NCI-H2081 (cell line): ENCODE measurements around the gene PWWP2B.

ENCODE experiments used
- DNase-seq, 2 experiments: peaks; one replicate each; lab custom pipeline; 2025; lab: John Stamatoyannopoulos, UW

PWWP2B gene

DNA sequence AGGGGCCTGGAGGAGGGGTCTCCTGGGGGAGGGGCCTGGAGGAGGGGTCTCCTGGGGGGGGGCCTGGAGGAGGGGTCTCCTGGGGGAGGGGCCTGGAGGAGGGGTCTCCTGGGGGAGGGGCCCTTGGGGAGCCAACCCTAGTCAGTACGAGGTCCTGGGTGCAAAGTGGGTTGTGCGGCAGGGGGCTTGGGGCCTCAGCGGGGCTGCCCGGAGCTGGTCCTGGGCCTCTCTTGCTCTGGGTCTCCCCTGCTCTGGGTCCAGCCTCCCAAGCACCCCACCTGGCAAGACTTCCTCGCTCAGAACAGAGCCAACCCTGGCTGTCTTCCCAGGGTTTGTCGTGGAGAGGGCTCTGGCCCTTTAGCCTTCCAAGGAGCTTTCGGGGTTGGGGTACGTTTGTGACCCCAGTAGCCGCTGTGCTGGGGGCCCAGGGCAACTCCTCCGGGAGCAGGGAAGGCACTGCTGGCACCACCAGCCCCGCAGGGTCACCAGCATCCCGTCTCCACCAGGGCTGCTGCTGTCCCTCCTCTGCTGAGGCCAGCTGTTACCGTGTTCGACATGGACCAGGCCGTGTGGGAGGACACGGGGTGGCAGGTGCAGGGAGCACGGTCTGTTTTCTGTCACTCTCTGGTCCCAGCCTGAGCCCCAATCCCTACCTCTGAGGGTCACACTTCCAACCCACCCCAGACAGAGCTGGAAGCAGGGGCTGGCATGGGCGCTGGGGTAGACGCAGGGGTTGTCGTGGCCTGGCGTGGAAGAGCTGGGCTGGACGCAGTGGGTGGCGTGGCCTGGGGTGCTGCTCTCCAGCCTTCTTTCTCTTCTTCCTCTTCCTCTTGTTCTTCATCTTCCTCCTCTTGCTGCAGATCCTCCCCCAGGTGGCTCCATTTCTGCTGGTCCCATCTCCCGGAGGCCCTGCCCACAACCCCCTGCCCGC, 22.8 kb downstream of the PWWP2B start:
- DNase-seq, result no peak

DNA sequence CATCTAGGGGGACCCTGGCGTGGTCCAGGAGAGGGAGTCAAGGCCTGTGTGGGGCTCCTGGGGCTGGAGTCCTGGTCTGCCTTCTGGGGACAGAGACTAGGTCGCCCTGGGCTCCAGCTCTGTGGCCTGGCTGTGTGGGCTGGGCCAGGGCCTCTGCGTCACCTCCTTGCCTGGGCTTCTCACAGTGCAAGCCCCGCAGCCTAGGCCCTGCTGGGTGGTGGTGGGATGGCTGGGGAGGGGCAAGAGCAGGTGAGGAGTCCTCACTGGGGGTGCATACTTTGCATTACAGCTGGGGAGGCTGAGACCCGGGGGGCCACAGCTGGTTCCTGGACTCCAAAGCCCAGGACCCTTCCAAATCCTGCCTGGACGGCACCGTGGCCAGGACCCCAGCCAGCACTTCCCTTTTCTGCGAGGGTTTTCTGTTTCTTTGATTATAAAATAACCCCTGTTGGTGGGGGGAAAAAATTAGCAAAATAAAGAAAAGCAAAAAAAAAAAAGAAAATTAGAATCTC, 23.5 kb downstream of the PWWP2B start:
- no peak for DNase-seq

DNA sequence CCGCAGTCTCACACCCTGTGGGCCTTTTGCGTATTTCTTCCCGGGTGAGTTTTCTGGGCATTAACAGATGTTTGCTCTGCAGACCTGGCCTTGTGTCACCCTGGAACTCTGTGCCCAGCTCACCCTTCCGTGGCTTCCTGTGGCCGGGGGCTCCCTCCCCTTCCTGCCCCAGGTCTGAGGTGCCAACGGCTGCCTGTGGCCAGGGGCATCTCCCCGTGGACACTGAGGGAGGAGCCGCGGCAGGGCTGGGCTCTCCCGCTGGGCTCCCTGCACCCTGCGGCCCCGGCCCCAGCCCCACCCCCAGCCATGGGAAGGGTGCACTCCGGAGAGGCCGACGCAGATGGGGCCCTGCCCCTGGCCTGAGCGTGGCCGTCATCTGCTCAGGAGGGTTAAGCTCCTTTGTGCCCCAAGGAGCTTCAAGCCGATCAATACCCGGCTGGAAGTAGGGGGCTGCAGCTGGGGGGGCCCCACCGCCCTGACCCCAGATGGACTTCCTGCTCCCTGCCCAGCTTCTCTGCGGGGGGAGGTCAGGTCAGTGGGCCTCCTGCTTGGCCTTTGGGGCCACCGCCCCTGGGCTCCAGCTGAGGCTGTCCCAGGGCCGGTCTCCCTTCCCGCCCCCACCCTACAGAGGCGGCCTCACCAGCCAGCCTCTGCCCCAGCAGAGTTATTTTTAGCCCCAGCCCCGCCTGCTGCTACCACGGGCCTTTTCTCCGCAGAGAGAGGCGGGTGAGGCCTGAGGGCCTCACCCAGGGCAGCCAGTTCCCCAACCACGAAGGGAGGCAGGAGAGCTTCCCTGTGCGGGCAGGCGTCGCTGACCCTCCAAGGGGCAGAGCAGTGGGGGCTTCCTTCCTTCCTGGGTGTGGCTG, 24.2 kb downstream of the PWWP2B start:
- no peak for DNase-seq

DNA sequence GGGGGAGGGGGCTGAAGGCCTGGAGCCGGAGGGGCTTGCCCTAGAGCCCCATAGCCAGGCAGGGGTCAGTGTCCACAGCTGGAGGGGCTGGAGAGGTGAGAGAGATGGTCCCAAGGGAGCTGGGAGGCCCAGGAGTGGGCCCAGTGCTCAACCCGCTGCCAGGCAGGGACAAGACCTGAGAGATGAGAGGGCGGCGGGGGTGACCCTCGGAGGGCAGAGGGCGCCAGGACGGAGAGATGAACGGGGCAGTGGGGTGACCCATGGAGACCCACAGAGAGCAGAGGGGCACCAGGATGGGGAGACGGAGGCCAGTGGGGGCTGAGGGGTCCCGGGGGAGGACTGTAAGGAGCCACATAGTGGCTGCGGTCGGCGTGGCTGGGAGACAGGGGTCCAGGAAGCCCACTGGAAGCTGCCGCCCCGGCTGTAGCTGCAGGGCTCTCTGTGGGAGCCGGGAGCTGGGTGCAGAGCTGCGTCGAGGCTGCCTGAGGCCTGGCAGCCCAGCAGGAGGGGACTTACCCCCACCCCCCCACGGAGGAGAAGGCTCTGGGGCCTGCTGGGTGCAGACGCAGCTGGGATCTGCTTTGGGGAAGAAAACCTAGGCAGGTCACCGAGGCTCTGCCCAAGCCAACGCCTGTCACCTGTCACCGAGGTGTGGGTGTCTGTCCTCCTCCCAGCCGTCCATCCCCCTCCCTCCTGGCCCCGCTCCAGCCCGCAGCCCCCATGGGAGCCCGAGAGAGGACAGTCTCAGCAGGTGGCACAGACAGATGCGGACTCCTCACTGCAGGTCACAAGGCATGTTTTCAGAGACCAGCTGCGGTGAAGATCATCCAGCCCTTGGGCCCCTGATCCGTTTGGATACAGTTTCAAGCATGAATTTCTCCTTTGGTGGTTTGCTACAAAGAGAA, 25.1 kb downstream of the PWWP2B start:
- peak in 1 of 2 experiments; percentile 18 for DNase-seq

DNA sequence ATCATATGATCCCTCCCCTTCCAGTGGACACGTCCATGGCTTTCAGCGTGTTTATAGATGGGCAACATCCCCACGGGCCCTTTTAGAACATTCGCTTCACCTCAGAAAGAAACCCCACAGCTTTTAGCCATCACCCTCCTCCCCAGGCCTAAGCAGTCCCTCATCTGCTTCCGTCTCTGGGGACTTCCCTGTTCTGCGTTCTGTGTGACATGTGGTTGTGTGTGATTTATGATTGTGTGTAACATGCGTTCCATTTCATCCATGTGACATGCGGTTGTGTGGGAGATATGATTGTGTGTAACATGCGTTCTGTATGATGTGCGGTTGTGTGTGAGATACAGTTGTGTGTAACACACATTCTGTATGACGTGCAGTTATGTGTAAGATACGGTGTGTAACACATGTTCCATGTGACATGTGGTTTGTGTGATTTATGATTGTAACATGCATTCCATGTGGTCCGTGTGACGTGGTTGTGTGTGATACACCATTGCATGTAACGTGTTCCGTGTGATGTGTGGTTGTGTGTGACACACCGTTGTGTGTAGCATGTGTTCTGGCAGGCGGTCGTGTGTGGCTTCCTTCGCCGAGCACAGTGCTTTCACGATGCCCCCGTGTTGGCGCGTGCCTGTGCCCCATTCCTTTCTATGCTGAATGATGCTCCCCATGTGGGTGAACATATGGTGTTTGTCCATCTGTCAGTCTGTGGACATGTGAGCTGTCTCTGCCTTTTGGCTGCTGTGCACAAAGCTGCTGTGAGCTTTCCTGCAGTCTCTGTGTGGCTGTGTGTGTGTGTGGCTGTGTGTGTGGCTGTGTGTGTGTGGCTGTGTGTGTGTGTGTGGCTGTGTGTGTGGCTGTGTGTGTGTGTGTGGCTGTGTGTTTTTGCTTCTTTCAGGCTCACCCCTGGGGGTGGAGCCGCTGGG, 26.2 kb downstream of the PWWP2B start:
- no peak for DNase-seq

DNA sequence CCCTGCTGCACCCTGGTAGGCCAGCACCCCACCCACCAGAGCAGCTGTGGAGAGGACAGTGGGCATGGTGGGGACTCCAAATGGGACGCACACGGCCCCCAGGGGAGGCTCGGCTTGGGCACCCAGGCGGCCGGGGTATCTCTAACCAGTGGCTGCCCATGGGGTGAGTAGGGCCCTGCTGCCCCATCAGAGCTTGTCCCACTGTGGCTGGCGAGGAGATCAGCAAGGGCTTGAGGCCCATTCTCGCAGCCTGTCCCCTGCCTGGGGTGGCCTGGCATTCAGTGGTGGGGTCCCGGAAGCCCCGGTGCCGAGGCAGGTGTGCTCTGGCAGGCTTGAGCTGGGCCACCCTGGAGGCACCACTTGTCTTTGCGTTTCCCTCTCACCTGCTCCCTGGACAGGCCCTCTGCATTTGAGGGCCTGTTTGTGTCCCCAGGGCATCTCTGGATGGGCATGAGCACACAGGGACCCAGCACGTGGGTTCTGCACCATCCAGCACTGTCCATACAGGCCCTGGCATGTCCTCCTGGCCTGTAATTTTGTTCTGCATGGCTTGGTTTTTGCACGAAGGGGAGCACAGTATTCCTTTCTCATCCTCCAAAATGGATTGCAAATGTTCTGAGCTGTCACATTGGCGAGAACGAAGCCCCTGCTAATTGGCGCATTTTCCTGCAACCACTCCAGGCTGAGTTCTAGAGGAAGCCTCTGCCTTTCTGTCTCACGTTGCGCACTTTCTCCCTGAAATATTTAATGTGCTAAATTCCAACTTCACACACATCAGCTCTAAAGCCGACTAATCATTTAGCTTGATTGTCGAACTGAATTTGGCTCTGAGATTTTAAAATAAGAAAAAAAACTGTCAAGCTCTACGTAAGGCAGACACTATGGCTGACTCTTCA, 27.2 kb downstream of the PWWP2B start:
- DNase-seq, result no peak

GRCh38 chr10:132425029-132425756, 28.2 kb downstream of the PWWP2B start:
- DNase-seq, result no peak

- DNase-seq, result no peak
Observed at GRCh38 chr10:132425757-132426155, 28.8 kb downstream of the PWWP2B start.

DNA sequence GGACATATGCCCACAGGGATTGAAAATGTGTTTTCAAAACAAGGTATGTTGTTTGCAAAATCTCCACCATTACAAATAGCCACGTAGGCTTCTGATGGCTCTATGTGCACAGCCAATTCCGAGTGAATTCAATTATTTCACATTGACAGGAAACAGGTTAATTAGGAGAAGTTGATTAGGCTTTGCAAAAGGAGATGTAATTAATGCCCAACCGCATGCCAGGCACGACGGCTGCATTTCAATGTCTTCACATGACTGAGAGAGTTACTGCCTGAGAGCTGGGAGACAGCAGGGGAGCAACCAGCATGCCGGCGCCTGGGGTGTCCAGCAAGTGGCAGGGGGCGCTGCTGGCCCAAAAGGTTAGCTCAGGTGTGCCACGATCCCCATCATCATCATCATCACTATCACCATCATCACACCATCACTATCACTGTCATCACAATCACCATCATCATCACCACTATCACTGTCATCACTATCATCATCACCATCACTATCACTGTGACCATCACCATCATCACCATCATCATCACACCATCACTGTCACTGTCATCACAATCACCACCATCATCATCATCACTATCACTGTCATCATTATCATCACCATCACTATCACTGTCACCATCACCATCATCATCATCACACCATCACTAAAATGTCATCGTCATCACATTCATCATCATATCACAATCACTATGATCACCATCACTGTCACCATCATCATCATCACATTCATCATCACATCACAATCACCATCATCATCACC, 30.2 kb downstream of the PWWP2B start:
- no peak for DNase-seq

DNA sequence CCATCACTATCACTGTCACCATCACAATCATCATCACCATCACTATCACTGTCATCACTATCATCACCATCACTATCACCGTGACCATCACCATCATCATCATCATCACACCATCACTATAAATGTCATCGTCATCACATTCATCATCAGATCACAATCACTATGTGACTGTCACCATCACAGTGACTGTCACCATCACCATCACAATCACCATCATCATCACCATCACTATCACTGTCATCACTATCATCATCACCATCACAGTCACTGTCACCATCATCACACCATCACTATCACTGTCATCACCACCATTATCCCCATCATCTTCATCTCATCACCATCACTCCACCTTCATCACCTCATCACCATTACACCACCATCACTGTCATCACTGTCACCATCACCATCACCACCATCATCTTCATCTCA, 31.0 kb downstream of the PWWP2B start:
- no peak for DNase-seq

- DNase-seq, result no peak
Observed at GRCh38 chr10:132428486-132428995, 31.5 kb downstream of the PWWP2B start.

- peak; percentile 39 to 57 for DNase-seq
Observed at GRCh38 chr10:132429281-132430230, 32.6 kb downstream of the PWWP2B start.

- no peak for DNase-seq
Observed at GRCh38 chr10:132430231-132430743, 33.3 kb downstream of the PWWP2B start.

GRCh38 chr10:132430861-132431271, 33.9 kb downstream of the PWWP2B start:
- no peak for DNase-seq

- DNase-seq, result no peak
Observed at GRCh38 chr10:132431537-132432175, 34.7 kb downstream of the PWWP2B start.

DNA sequence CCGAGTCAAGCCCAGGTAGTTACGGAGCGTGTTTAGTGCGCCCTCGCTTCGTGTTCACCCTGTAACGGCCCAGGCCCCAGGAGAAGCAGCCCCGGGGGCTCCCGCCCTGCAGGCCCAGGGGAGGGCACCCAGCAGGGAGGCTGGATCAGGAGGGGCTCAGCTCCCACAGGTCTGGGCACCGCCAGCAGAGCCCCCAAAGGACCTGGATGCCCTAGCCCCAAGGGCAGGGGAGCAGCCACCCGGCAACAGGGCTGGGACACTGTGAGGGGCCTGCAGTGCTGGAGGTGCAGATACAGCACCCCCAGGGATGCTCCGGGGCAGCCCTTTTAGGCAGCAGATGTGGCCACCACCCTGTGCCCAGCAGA, 35.2 kb downstream of the PWWP2B start:
- DNase-seq, result no peak
